ENCODE data around the gene TMEM186.

DNA sequence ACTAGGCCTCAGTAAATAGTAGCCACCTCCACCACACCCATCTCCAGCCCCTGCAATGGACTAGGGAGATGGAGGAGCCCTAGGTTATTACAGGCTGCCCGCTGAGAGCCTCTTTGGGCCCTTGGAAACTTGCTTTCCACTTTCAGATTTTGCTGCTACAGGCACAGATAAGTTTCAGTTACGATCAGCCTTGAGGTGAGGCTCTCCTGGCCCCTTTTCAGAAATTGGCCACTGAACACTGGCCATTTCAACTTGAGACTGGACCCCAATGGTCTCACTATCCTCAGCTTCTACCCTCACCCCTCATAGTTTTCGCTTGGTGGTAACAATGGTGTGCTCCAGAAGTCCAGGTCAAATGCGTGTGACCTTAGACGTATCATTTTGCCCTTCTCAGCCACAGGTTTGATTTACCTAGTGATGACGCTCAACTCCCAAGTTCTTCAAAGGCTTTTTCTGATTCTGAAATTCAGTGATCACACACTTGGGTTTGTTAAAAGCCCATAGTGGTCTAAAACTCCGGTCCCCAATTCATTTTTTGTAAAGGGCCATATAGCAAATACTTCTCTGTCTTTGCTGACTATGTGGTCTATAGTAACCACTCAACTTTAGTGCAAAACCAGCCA is 1.2 kb upstream of the TMEM186 start:
- TF ChIP-seq, protein P1, sequence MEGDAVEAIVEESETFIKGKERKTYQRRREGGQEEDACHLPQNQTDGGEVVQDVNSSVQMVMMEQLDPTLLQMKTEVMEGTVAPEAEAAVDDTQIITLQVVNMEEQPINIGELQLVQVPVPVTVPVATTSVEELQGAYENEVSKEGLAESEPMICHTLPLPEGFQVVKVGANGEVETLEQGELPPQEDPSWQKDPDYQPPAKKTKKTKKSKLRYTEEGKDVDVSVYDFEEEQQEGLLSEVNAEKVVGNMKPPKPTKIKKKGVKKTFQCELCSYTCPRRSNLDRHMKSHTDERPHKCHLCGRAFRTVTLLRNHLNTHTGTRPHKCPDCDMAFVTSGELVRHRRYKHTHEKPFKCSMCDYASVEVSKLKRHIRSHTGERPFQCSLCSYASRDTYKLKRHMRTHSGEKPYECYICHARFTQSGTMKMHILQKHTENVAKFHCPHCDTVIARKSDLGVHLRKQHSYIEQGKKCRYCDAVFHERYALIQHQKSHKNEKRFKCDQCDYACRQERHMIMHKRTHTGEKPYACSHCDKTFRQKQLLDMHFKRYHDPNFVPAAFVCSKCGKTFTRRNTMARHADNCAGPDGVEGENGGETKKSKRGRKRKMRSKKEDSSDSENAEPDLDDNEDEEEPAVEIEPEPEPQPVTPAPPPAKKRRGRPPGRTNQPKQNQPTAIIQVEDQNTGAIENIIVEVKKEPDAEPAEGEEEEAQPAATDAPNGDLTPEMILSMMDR (IDR thresholded peaks at IDR 0.05) = no peak
- TF ChIP-seq POLR2A (IDR thresholded peaks at IDR 0.05) = no peak

Measured in adrenal gland (tissue), 5 donors.